HG02884 (cell line): Measurements from ENCODE around the gene LBH.
"Not testable (repeated sequence)": the region's sequence is repeated elsewhere in the genome, so short reads cannot be mapped to it uniquely, and the experiment has no call there.

Experiments used
- ATAC-seq: cut with Tn5 transposase; IDR thresholded peaks from one replicate; pipeline ENCODE4 v1.9.1; 2021; ENCODE audit warnings: mild to moderate bottlenecking, moderate library complexity; ENCODE audit not compliant: unreplicated experiment

Gene LBH

DNA sequence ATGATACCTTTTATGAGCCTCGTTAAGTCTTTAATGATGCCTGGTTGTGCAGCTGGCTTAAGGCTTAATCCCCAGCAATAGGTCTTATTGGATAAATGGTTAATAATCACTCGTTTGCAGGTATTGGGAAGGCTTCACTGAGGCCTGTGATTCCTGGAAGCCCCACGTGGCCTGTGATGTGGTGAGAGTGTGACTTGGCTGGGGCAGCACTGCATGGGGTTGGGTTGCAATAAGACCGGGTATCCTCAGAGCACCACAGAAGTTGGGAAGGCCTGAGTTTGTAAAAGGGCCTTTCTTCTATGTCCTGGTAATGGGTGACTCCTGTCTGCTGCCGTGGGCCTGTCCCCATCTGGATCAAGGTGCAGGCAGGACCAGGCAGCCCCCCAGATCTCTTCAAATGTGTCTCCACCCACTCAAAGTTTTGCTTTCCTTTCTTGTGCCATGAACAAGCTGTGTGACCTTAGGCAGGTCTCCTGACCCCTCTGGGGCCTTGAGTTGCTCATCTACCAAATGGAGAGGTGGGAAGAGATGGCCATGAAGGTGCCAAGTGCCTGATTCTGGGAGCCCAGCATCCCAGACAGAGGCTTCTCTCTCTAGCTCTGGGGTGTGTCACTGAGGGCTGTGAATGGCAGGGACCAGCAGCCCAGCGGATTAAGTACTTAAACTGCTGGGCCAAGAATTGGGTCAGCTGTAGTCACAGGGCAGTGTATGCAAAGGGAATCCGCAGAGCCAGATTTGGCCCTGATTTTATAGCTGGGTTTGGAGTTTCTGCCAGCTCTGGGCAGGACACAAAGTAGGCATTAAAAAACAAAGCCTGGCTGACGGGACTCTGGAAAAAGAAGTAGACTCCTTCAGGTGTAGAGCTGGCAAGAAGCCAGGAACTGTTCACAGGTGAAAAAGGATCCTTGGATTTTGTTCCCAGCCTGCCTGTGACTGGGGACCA lies 24.4 kb downstream of the LBH start:
- no peak for ATAC-seq

DNA sequence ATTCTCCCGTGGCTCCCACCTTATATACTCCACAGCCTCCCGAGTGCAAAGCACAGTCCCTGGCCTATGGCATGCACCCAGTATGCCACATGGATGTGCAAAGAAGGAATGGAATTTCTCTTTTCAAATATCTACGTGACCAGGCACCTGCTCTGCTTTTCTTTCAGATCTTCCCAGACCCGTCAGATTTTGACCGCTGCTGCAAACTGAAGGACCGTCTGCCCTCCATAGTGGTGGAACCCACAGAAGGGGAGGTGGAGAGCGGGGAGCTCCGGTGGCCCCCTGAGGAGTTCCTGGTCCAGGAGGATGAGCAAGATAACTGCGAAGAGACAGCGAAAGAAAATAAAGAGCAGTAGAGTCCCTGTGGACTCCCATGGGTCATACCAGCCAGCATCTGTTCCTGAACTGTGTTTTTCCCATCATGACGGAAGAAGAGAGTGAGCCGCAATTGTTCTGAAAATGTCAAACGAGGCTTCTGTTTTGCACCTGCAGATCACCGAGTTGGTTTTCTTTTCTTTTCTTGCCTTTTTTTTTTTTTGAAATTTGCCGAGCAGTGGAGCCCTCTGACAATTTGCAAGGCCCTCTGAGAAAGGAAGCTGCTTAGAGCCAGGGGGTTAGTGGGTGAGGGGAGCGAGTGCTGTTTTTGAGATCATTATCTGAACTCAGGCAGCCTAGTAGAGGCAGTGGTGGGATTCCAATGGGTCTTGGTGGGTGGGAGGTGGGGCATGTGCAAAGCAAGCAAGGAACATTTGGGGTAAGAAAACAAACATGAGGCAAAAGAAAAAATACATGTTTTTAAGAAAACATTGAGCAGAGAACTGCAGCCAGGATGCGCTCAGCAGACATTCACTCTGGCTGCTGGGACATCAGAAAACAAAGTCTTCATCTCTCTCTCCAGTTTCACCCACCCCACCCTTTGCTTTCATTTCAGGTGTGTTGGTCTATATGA lies 26.2 kb downstream of the LBH start:
- ATAC-seq = no peak

DNA sequence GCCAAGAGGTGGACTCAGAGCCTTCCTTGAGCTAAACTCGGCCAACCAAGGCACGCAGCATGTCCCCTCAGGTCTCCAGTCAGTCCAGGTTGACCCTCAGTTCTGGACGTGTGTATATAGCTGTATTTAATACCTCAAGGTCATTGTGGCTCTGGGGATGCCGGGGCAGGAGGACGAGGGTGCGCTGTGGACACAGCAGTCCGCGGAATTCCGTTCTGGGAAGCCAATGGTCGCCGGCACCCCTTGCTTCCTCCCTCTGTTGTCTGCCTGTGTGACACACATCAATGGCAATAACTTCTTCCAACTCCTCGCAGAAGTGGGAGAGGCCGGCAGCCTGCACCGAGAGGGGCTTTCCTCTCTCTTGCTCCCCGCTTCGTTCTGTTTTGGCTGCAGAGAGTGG lies 27.7 kb downstream of the LBH start:
- ATAC-seq = no peak

DNA sequence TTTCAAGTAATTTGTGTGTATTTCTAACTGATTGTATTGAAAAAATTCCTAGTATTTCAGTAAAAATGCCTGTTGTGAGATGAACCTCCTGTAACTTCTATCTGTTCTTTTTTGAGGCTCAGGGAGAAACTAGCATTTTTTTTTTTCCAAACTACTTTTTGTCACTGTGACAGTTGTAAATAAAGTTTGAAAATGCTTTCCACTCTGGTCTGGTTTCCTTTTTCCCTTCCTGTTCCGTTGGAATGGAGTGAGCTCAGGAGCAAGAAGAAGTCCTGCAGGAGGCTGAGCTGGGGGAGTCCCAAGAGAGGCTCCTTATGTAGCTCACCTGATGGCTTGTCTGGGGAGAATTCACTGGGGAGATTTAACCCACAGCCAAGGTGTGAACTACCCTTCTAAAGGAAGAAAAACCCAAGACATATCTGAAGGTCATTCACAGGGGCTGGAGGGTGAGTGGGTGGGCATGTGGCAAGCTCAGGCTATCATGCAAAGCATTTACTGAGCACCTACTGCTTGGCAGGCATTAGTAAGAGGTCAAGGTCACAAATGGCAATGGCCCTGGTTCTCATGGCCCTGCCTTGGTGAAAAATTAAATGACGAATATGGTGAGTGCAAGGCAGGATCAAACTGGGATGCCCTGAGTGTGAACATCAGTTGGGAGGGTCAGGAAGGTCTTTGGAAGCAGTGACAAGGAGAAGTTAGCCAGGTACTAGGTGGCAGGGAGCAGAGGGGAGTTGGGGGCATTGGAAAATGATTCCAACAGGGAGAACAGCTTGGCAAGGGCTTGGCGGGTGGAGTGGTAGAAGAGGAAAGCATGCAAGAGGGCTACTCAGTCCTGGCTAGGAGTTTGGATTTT lies 28.7 kb downstream of the LBH start:
- ATAC-seq = no peak

DNA sequence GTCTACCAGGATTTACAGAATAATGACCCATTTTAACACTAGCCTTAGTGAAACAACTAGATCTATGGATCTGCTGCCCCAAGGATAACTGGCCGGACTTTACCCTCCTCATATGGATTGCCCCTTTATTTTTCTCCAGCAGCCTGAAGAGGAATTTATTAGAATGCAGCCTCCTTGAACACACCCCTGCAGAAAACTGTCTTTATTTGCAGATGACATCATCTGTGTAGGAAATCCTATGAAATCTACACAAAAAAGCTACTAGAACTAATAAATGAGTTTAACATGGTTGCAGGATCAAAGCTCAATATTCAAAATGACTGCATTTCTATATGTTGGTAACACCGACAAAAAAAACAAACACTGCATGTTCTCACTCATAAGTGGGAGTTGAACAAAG lies 29.6 kb downstream of the LBH start:
- ATAC-seq = no peak

DNA sequence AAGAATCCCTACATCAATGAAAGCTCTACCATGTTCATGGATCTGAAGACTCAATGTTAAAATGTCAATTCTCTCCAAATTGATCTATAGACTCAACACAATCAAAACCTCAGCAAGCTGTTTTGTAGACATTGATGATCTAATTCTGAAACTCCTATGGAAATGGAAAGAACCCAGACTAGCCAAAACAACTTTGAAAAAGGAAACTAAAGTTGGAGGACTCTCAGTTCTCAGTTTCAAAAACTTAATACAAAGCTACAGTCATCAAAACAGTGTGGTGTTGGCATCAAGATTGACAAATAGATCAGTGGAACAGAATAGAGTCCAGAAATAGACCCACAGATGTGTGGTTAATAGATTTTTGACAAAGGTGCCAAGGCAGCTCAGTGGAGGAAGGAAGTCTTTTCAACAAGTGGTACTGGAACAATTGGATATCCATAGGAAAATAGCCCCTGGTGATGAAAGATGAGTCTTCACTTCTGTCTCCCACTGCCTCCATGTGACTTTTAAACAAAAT lies 30.4 kb downstream of the LBH start:
- no peak for ATAC-seq

DNA sequence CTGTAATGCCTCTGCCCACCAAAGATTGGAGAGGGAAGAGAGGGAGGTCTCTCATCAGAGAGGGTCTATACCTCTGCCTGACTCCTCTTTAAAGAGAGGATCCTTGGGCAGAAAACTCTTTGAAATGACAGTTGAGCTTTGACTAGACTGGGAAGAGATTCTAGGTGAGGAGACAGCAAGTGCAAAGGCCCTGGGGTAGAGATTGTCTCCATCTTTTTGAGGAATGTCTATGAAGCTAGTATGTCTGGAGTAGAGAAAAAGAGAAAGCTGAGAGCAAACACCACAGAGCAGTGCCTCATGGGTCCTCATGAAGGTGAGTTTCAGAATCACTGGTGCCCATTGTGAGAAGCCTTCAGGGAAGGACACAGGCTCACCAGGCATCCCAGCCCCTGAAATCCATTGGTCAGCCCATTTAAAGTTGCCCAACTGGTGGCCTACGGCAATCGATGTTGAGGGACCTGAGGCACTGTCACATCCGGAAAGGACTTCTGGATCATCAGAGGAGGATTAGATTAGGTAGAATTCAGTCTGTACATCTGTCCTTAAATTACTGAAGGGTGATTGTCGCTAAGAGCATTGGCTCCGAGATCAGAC lies 31.5 kb downstream of the LBH start:
- no peak for ATAC-seq

DNA sequence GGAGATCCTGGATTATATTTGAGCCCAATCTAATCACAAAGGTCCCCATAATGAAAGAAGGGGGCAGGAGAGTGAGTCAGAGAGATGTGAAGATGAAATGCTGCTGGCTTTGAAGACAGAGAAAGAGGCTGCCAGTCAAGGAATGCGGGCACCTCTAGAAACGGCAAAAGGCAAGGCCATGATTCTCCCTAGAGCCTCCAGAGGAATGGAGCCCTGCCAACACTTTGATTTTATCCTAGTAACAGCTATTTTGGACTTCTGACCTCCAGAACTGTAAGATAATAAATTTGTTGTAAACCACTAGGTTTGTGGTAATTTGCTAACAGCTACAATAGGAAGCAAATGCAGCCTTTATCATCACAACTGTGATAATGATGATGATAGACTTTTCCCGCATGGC lies 32.9 kb downstream of the LBH start:
- no peak for ATAC-seq

DNA sequence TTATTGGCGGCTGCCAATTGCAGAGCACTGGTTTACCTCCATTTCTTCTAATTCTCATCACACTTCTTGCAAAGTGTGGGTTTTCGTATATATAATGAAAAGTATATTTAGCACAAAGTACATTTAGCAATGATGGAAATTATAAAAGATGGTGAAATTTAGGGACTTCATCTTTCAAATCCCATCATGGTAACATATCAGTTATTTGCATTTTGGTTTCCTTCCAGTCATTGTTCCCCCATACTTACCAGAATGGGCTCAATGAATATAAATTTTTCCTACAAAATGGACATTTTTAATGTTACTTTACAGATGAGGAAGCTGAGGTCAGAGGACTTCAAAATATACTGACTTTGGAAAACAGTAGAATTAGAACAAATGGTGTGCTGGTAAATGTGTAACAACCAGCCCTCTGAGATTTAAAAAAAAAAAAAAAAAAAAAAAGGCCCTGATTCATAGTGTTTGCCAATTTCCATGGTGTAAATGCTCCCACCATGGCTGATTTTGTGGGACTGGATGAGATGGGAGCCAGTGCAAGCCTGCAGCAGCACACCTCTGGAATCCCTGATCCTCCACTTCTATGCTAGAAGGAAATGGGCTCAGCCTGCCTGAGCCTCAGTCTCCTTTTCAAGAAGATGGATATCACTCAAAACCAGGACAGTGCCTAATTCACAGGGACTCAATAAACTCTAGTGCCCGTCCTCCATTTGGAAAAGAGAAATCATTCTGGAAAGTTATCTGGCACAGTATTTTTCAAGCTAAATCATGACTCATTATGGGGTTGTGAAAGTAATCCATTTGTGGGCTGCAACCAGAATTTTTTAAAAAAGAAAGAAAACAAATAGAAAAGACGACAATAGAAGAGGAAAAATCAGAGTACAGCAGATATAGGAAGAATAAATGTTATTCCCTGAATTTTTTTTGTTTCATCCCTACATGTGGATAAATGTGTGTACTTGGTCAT lies 34.0 kb downstream of the LBH start:
- ATAC-seq = no peak

DNA sequence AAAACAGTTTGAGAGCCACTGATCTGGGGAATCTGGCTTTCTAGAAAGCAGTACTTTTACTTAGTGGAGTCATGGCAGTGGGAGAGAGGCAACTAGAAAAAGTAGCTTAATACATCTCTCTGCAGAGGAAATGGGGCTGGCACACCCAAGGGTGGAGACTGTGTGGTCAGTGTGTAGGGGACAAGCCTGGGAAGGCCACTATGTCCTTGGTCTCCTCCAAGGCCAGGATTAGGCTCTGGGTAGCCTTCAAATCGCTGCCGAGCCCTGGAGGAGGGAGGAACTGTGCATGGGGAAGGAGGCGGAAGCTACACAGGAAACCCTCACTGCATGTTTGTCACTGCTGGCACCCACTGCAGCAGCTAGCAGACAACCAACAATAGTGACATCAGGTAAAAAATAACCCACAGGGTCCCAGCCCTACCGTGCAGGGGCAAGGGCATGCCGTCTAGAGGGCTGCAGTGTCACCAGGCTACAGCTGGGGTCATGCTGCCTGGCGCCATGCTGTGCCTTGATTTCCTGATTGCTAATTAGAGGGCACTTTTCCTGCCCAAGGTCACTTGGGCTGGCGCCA lies 34.8 kb downstream of the LBH start:
- no peak for ATAC-seq

DNA sequence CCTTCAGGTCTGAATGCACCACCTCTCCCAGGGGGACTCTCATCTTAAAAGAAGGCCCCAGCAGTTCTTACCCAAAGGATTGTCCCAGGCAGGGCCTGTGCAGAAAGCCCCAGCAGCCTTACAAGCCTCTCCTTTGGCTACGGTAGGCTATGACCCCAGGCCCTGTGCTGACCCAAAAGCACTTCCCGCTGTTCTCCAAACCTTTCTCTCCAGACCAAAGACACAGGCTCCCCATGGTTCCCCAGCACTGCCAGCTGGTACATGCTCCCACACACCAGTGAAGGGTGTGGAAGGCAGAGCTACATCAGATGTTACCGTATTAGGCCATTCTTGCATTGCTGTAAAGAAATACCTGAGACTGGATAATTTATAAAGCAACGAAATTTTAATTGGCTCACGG lies 35.4 kb downstream of the LBH start:
- no peak for ATAC-seq

DNA sequence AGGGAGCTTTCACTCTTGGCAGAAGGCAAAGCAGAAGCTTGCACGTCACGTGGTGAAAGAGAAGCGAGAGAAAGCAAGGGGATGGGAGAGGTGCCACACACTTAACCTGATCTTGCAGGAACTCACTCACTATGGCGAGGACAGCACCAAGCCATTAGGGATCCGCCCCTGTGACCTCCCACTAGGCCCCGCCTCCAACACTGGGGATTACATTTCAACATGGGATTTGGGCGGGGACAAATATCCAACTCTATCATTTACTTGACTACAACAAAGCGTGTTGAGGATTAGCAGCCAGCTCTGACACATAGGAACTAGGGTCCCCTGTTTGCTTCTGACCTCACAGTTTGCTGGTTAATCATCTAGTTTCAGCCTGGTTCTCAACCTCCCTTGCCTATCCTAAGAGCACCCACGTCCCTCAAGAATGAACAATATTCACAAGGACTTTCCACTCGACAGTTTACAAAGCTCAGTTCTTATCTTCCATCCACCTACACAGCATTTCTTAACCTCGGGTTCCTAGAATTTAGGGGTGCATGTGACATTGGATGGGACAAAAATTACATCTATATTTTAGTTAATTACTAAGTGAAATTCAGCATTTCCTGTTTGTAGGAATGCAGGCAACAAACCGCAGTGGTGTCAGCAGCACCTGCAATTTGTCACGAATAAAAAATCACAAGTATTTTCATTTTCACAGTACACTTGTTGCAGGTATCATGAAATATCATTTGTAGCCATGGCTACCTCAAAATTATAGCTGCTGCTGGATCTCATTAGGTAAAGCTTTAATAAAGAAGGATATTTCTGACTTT lies 36.0 kb downstream of the LBH start:
- no peak for ATAC-seq

DNA sequence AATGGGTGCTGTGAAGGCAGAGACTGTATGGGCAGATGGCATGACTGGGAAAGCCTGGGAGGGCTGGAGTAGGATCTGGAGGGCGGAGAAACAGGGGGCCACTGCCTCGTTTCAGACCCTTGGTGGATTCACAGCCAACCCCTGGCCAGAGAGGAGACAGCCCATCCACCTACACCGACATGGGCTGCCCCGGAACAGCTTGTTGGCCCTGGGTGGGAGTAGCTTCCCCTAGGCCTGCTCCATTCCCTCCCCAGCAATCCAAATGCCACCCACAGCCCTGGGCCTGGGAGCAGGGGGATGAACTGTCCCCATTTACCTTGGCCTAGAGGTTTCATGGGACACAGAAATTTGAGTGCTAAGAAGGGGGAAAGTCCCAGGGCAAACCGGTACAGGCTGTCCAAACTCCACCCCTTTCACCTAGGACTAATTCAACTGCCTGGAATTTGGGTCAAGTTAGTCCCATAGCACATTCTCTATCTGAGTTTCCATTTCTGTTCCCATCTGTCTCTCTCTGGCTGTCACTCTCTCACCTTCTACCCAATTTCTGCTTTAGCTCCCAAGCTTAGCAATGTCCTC lies 37.0 kb downstream of the LBH start:
- no peak for ATAC-seq

DNA sequence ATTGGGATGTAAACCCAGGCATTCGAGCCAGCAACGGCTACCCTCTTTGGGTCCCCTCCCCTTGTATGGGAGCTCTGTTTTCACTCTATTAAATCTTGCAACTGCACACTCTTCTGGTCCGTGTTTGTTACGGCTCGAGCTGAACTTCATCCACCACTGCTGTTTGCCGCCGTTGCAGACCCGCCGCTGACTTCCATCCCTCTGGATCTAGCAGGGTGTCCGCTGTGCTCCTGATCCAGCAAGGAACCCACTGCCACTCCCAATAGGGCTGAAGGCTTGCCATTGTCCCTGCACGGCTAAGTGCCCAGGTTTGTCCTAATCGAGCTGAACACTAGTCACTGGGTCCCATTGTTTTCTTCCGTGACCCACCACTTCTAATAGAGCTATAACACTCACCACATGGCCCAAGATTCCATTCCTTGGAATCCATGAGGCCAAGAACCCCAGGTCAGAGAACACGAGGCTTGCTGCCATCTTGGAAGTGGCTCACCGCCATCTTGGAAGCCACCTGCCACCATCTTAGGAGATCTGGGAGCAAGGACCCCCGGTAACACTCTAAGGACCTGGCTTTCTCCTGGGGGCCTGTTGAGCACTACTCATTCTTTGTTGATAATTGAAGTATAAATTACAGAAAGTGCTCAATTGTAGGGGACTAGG lies 37.9 kb downstream of the LBH start:
- not testable (repeated sequence) for ATAC-seq

DNA sequence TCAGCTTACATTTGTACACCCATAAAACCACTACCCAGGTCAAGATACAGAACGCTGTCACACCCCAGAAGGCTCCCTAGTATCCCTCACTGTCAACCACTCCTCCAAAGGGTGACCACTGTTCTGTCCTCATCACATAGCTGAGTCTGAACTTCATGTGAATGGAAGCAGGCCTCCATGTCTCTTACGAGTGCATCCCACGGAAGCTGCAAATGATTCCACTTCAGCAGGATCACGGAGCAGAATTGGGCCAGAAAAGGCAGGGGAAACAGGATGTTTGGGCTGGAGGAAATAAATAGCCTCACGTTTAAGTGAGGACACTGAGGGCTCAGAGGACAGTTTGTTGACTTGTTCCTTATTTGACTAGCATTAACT lies 38.4 kb downstream of the LBH start:
- ATAC-seq = no peak

DNA sequence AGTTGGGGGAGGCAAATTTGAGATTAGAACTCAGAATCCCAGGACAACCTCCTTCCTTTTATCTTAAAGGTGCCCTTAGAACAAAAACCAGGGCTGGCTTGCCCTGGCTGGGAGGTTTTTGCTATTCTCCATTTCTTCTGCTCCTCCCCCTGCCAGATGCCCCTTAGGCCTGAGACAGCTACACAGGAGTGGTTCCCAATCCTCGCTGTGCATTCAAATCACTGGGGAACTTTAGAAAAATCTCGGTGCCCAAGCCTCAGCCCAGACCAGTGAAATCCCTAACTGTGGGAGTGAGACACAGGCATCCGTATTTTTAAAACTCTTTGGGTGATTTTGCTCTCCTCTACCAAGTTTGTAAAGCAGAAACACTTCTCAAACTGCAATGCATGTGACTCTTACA lies 38.8 kb downstream of the LBH start:
- no peak for ATAC-seq

DNA sequence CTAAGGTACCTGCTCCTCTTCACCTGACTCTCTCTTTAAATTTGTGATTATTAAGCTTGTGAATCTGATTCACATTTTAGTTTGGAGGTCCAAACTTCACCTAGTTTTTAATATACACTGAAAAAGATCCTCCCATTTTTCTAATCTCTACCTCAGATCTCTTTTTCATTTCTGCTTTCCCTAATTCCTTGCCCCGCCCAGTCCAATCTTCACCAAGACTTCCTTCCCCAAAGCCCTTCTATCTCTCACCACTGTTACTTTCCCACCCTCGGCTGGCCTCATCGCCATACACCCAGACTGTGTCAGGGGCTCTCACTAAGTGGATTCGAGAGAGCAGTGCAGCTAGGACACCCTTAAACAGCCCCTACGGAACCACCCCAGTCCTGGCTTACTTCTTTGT lies 40.0 kb downstream of the LBH start:
- ATAC-seq = no peak
